Measurements from ENCODE around the gene MYH6. TPM values are rescaled to one million over a fixed set of nuclear protein-coding genes. Genes with fewer than 3 reads are reported as not detected.
A peak's percentile ranks its signal among the peaks of the same experiment; 100 is the strongest.

The MYH6 gene
- total RNA-seq = under 0.01 TPM

DNA sequence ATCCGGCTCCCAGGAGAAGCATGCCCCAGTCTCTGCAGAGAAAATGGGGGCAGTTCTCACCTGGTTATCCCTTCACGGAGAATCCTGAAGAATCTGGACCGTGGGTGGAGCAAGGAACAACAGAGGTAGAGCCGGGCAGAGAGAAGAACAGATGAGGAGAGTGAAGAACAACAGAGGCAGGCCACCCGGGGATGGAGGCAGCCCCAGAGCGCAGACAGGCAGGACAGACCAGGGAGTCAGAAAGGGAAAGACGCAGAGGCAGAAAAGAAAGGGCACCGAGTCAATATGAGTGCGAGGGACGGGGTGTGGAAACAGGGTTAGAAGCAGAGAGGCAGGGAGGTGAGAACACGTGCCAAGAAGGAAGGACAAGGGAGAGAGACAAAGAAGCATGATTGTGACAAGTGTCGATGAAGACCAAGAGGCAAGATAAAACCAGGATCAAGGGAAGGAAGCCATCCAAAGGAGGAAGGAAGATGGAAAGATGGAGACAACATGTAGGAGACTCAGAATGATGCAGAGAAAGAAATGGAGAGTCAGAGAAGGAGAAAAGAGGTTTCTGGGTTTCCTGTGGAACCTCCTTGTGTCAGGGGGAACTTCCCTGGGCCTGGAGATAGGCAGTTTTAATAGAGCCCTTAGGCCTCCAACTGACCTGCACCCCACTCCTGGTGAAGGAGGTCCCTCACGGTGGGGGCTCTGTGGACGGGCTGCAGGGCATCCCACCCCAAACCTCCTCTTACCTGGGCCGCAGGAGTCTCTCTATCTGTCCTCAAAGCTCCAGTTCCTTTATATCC lies at the start of gene MYH6:
Gene MYH6, minus strand, starts transcription at position 758 of the 791 bp plus-strand sequence. CDS start 1,050 bp downstream, outside the sequence.
- DNase-seq (ENCODE audit: low read depth in 2 of 3, low spot score in 2 of 3) = no peak

DNA sequence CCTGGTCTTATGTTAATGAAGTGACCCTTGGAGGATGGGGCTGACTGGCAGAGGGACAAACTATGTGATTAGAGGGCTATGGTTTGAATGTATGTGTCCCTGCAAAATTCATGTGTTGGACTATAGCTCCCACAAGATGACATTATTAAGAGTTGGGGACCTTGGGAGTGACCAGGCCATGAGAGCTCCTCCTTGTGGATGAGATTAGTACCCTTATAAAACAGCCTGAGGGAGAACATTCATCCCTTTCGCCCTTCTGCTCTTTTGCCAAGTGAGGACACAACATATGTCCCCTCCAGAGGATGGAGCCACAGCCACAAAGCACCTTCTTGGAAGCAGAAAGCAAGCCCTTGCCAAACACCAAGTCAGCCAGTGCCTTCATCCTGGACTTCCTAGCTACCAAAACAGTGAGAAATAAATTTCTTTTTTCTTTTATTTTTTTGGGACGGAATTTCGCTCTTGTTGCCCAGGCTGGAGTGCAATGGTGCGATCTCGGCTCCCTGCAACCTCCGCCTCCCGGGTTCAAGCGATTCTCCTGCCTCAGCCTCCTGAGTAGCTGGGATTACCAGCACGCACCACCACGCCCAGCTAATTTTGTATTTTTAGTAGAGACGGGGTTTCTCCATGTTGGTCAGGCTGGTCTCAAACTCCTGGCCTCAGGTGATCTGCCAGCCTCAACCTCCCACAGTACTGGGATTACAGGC lies 49.0 kb upstream of the MYH6 start:
- DNase-seq (ENCODE audit: low read depth in 2 of 3, low spot score in 2 of 3) = peak in 1 of 3 donors; percentile 17

GRCh38 chr14:23454445-23454856 lies 46.4 kb upstream of the MYH6 start:
- peak in 2 of 3 donors; percentile 45 to 74 for DNase-seq (ENCODE audit: low read depth in 2 of 3, low spot score in 2 of 3)

DNA sequence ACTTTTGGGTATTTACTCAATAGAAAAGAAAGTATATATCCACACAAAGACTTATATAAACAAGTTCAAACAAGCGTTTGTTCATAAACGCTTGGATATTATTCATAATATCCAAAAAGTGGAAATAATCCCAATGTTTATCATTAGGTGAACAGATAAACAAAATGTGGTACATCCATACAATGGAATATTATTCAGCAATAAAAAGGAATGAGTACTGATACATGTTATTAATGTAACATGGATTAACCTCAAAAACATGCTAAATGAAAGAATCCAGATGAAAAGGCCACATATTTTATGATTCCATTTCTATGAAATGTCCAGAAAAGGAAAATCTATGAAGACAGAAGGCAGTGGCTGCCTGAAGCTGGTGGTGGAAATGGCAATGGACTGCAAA lies 44.2 kb upstream of the MYH6 start:
- no peak for DNase-seq (ENCODE audit: low read depth in 2 of 3, low spot score in 2 of 3)

GRCh38 chr14:23450379-23450778 lies 42.3 kb upstream of the MYH6 start:
- no peak for DNase-seq (ENCODE audit: low read depth in 2 of 3, low spot score in 2 of 3)

GRCh38 chr14:23449314-23449713 lies 41.2 kb upstream of the MYH6 start:
- no peak for DNase-seq (ENCODE audit: low read depth in 2 of 3, low spot score in 2 of 3)

GRCh38 chr14:23447361-23448350 lies 39.6 kb upstream of the MYH6 start:
- no peak for DNase-seq (ENCODE audit: low read depth in 2 of 3, low spot score in 2 of 3)

DNA sequence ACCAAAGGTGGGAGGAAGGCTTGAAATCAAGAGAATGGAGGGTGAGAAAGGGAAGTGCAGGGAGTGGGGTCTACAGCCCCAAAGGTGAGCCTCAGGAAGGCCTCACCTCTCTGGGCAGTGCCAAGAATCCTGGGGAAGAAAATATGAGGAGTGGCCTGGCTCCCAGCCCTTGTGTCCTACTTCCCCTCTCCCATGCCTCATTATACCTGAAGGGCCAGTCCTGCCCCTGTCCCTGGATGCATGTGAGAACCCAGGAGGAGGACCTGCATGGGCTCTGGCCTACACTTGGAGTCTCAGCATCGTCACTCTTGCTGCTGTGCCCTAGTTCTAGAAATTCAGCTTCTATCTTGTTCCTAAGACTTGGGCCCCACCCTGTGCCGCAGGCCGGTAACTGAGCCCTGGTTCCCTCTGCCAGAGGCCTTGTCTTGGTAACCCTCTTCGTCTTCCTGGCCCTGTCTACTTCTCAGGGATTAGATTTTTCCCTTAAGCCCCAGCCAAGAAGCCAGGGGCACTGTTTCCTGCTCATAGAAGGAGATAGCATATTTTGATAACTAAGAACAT lies 38.3 kb upstream of the MYH6 start:
- no peak for DNase-seq (ENCODE audit: low read depth in 2 of 3, low spot score in 2 of 3)

DNA sequence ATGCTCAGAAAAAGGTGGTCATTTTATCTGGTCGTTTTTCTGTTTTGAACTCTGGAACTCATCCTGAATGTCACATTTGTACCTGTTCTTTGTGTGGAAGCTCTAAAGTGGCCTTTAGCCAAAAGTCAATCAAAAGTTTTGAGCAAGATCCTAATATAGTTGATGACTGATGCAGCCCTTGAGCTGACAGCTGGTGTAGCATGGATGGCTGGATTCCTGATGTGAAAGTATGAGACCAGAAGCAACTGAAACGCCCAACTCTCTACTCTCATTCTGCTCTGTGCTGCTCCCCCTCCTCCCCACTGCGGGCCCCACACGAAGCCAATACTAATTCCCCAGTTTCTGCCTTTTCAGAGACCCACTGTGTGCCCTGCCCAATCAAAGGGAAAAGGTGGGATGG lies 37.7 kb upstream of the MYH6 start:
- DNase-seq (ENCODE audit: low read depth in 2 of 3, low spot score in 2 of 3) = no peak

DNA sequence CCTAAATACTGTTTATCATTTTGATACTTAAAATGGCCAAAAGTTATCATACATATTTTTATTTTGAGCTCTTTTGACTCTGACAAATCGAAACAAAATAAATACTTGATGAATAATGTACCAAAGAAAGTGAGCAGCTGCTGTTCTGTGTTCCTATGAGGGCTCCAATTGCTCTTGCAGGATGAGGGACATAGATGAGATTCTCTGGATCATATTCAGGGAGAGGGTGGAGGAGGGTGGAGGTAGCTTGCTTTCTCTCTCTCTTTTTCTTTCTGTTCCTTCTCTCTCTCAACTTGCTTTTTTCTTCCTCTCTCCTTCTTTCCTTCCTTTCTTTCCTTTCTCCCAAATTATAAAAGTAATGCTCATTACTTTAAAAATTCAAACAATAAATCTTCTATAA lies 36.2 kb upstream of the MYH6 start:
- DNase-seq (ENCODE audit: low read depth in 2 of 3, low spot score in 2 of 3) = no peak

DNA sequence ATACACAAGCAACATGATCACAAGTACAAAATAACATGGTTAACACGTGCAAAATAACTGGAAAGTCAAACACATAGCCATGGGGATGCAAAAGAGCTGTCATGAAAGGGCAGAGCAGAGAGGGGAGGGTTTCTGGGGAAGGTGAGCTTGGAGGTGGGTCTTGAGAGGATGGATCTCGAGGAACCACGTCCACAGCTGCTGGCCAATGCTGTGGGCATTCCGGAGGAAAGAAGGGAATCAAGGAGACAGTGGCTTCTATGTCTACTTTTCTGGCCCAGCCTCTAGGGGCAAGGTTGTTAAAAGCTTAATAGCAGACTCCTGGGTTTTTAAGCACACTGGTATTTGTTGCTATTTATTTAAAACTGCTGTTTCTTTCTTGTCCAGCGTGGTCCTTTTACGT lies 35.8 kb upstream of the MYH6 start:
- DNase-seq (ENCODE audit: low read depth in 2 of 3, low spot score in 2 of 3) = no peak

- DNase-seq (ENCODE audit: low read depth in 2 of 3, low spot score in 2 of 3) = no peak
Observed at GRCh38 chr14:23443411-23443812, 35.3 kb upstream of the MYH6 start.

DNA sequence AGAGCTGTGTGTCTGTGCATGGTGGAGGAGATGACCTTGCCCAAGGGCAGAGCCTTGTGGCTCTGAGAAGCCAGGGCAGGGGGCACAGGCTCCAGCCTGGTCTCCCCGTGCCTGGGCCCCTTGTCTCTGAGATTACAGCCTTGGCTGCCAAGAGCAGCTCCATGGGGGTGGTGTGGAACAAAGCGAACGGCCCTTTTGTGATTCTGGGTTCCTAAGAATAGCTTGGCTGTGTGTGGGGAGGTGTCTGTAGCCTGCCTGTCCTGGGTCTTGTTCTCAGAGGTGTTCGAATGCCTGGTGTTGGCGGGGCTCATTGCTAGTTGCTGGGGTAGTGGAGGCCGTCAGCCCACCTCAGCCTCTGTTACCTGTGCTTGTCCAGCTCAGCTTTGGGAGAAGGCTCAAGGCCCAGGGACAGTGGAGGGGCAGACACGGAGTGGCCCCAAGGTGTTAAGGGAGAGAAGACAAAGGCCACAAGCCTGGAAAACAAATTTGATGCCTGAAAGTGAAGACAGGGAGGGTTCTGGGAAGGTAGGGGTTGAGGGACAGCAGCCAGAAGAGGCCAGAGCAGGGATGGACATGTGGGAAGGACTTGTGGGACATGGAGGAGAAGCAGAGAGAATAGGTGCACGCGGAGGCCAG lies 34.8 kb upstream of the MYH6 start:
- DNase-seq (ENCODE audit: low read depth in 2 of 3, low spot score in 2 of 3) = no peak

GRCh38 chr14:23441076-23441475 lies 33.0 kb upstream of the MYH6 start:
- DNase-seq (ENCODE audit: low read depth in 2 of 3, low spot score in 2 of 3) = no peak

DNA sequence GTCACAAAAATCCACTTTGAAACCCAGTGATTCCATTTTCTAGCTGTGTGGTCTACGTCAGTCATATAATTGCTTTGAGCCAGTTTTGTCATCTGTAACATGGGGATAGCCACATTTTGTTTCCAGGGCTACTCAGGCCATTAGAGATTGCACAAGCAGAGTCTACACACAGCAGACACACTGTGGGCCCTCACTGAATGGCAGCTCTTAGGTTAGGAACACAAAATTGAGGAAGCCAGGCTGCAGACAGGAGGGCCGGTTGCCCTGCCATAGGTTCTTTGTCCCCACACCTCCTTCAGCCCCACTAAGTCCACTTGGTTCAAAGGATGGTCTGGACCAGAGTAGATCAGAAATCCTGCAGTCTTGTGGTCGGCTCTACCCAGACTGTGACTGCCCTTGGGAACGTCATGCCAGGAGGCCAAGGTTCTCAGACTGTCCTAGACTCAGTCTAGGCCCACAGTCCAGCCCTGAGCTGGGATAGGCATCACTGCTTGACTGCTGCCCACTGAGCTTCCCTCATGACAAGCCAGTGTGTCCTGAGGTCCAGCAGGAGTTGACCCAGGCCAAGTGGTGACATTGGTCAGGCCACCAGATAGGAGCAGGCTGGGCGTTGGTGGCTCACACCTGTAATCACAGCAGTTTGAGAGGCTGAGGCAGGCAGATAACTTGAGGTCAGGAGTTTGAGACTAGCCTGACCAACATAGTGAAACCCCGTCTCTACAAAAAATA lies 31.2 kb upstream of the MYH6 start:
- DNase-seq (ENCODE audit: low read depth in 2 of 3, low spot score in 2 of 3) = no peak

GRCh38 chr14:23438101-23438971 lies 30.3 kb upstream of the MYH6 start:
- DNase-seq (ENCODE audit: low read depth in 2 of 3, low spot score in 2 of 3) = peak in 1 of 3 donors; percentile 9

DNA sequence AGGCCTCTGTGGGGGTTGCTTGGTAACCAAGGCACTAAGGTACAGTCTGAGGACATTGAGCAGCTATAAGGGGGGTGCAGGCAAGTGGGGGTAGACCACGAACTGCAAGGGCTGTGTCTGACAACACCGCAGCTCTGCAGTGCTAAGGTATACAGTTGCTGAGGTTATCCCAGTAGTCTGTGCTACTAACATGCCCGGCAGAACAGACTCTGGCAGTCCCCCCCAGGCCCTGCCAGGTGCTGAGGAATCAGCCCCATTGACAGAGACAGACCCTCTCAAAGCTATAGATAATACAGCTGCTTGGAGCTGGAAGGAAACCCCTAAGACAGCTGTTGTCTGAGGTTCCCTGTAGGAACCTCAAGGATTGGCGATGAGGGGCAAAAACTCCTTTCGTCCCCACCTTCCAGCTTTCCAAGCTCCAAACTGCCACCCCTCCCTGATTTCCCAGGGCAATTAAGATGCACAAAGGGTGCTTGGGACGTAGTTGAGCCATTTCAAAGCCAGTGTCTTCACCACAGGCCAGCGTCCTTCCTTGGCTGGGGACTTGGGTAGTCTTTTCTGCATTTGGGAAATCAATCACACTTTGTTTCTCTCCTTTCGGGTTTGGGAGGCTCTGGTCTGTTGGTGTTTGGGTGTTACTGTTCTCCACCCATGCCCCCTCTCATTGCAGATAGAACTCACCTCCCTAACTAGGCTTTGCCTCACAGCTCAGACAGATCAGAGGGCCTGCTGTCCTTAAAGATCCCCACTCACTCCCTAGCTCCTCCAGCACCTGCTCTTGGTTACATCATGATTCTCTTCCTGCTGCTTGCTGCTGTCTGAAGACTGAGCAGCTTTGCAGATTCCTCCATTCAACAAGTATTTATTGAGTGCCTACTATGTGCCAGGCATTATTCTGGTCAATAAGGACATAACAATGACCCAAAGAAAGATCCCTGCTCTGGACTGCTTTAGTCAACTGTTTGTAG lies 29.3 kb upstream of the MYH6 start:
- no peak for DNase-seq (ENCODE audit: low read depth in 2 of 3, low spot score in 2 of 3)

All from hematopoietic multipotent progenitor cell (in vitro differentiated cells).